Aortic smooth muscle cell (primary cell): ENCODE measurements around the gene SLC25A38. TPM values are rescaled to one million over a fixed set of nuclear protein-coding genes. Genes with fewer than 3 reads are reported as not detected.

Experiments
- total RNA-seq: library from RNA; depleted of rRNA; stranded (reverse); fragments of >200 nt; gene quantifications from 2 replicates; pipeline ENCODE4 v1.2.3, GENCODE V29; 2014

SLC25A38 gene, protein sequence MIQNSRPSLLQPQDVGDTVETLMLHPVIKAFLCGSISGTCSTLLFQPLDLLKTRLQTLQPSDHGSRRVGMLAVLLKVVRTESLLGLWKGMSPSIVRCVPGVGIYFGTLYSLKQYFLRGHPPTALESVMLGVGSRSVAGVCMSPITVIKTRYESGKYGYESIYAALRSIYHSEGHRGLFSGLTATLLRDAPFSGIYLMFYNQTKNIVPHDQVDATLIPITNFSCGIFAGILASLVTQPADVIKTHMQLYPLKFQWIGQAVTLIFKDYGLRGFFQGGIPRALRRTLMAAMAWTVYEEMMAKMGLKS
- total RNA-seq = 15.7 and 16.4 TPM in 2 replicates

DNA sequence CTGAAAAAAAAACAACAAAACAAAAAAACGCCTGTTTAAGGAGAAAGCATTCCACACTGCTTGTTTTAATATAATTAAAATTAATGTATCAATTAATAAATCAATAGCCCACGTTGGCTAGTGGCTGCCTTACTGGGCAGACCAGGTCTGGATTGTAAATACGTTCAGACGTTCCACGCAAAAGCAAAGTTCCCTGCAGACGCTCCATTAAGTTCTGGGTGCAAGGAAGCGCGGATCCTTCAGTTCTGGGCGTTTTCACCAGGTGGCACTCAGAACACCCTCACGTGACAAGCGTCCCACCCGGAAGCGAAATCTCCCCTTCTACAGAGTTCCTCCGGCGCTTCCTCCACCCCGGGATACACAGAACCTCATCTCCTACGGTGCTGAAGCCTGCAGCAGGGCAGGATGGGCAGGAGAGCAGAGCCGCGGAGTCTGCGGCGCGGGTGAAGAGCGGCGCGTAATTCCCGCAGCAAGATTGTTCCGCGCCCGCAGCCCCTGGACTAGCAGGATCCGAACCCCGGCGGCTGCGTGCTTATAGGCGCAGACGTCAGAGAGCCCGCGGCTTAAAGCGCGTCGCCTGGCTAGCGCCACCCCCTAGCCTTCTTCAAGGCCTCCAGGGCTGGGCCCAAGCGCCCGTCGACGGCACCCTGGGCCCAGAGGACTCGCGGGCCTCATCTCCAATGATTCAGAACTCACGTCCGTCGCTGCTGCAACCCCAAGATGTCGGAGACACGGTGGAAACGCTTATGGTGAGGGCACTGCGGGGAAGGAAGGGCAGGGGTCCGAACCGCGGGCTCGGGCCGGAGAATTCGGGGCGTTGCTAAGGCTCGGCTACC is at the start of gene SLC25A38:
Gene SLC25A38 (plus strand): TSS at position 326 of the 836 bp plus-strand sequence. CDS start 355 bp downstream, at position 681.

DNA sequence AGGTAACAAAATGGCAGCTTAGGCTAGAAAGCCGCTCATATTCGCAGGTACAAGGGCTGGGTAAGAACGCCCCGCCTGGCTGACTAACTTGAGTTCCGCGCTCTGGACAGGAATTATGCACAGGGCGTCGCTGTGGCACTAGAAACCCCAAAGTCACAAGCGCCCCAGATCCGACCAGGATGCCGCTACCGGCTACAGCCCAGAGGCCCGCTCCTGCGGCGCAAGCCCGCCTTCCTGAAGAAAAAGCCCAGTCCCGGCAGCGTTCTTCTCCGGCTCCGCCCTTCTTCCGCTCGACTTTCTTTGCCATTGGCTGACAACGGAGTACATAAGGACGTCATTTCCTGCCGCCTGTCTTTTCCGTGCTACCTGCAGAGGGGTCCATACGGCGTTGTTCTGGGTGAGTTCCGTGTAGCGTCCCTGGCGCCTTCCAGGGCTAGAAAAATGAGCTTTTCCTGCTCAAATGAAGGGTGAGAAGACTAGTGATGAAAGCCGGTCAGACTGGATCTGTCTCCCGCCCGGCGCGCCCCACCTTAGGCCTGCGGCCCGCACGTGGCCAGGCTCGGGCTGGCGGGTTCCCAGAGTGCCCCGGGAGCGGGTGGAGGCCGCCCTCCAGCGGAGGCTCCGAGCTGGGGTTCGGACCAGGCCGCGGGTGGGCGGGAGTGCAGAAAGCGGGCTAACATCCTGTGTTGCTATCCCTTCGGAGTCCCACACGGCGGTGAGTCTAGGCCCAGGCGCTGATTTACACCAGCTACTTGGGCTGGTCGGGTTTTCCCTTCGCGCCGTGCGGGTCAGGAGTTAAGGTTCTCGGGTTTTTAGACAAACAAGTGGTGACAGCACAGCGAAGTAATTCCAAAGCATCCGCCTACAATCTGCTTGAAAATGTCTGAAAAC is 23.4 kb downstream of the SLC25A38 start, which contains the start of gene RPSA:
Gene RPSA (plus strand): TSS at position 353 of the 891 bp plus-strand sequence. CDS start 934 bp downstream, outside the sequence.

Other genes with a start within 250 kb of the SLC25A38 start
- 10.8 and 14.2 TPM in 2 replicates for gene CSRNP1, start 229.8 kb upstream of the SLC25A38 start, total RNA-seq
- not detected in 2 replicates for gene XIRP1, start 190.8 kb upstream of the SLC25A38 start, total RNA-seq
- under 0.01 TPM in 2 replicates for gene CX3CR1, start 103.3 kb upstream of the SLC25A38 start, total RNA-seq
- gene CCR8, start 53.7 kb upstream of the SLC25A38 start, total RNA-seq = not detected in 2 replicates
- 1,163 and 1,507 TPM in 2 replicates for gene RPSA, start 23.4 kb downstream of the SLC25A38 start, total RNA-seq
- not detected in 2 replicates for gene MOBP, start 84.3 kb downstream of the SLC25A38 start, total RNA-seq